Adrenal gland (tissue), 5 donors: ENCODE measurements around the gene PRICKLE1.

Experiments
- CTCF ChIP-seq, 6 experiments: fragments of 450-650 bp in 4 of 6; fragments of 200-600 bp in 2 of 6; sonication (generic) in 1 of 6; IDR thresholded peaks; 1 replicate in 5 of 6; 2 replicates in 1 of 6; pipeline versions ENCODE4 v1.5.1 to v1.8.0; 2016 to 2021; ENCODE audit warnings: antibody characterized with exemption in 6 of 6, mild to moderate bottlenecking in 2 of 6, moderate library complexity in 1 of 6
- POLR2A ChIP-seq, 2 donors: fragments of 450-650 bp; IDR thresholded peaks; one replicate each; pipeline ENCODE4 v1.6.1; 2017; ENCODE audit warnings: antibody characterized with exemption in 2 of 2, mild to moderate bottlenecking in 2 of 2, moderate library complexity in 1 of 2
- donor health status: DM: no; HTN: no; CAD: no.

DNA sequence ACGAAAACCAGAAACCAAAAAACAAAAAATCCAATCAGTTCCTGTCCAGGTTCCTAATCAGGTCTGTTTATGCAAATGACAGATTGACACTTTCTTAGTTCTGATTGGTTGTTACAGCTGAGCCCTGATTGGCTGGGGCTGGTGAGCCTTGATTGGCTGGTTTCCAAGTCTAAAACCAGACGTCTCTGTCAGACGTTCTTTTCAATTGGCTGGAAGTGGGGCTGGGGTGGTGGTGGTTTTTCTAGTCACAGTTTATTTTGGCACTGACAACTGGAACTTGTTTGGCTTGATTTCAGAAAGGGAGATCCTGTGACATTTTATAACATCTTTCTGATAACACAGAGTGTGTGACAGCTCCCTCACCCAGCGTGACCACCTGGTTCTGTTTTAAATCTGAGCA lies 36.1 kb upstream of the PRICKLE1 start:
- TF ChIP-seq CTCF (IDR thresholded peaks at IDR 0.05) (no peak), POLR2A (IDR thresholded peaks at IDR 0.05) (no peak)
